Astrocyte of the spinal cord (primary cell): Measurements from ENCODE around the gene NHS.

Experiments
- DNase-seq: peaks from one replicate; pipeline ENCODE4 v3.0.0; 2011; ENCODE audit warnings: low read depth, low spot score
- H3K4me3 ChIP-seq: 2 replicates; pipeline ENCODE4 v1.5.1; 2011; ENCODE audit warnings: low read depth, mild to moderate bottlenecking, low read length, moderate library complexity
- in situ Hi-C: cut with HindIII; loops from 2 replicates; pipeline ENCODE4 v1.10.0; 2017; ENCODE audit warnings: low sequenced_read_pairs
- TF ChIP-seq, protein P1 (sequence below): IDR thresholded peaks from 2 replicates; pipeline ENCODE4 v1.5.1; 2012; ENCODE audit warnings: low read depth, mild to moderate bottlenecking, low read length, inconsistent platforms

NHS gene

GRCh38 chrX:17597836-17598439 lies 222.9 kb downstream of the NHS start:
- TF ChIP-seq, protein P1, sequence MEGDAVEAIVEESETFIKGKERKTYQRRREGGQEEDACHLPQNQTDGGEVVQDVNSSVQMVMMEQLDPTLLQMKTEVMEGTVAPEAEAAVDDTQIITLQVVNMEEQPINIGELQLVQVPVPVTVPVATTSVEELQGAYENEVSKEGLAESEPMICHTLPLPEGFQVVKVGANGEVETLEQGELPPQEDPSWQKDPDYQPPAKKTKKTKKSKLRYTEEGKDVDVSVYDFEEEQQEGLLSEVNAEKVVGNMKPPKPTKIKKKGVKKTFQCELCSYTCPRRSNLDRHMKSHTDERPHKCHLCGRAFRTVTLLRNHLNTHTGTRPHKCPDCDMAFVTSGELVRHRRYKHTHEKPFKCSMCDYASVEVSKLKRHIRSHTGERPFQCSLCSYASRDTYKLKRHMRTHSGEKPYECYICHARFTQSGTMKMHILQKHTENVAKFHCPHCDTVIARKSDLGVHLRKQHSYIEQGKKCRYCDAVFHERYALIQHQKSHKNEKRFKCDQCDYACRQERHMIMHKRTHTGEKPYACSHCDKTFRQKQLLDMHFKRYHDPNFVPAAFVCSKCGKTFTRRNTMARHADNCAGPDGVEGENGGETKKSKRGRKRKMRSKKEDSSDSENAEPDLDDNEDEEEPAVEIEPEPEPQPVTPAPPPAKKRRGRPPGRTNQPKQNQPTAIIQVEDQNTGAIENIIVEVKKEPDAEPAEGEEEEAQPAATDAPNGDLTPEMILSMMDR, result no peak
- no peak overlapping the region for H3K4me3 ChIP-seq
- peak; percentile 69 for DNase-seq
- in situ Hi-C loops, result no loop called here

- in situ Hi-C loops, result no loop called here
- TF ChIP-seq, protein P1, result no peak
Observed at GRCh38 chrX:17601441-17602200, 226.6 kb downstream of the NHS start.

DNA sequence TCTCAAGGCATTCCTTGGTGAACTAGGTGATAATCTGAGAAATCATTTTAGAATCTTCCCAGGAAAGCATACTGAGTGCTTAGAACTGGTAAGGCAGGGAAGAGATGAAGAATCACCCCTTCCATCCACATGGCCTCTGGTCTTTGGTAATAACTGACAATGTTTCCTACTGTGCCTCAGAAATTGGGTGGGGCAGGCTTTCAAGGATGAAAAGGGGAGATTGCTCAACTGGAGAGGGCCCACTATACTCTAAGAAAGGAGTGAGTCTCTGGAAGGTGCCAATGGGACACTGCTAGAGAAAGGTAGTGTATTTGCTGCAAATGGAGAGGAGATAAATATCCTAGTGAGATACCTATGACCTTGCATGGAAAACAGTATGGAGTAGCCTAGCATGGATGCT lies 227.2 kb downstream of the NHS start:
- in situ Hi-C loops, result no loop called here
- no peak for DNase-seq
- no peak overlapping the region for H3K4me3 ChIP-seq
- TF ChIP-seq, protein P1, result no peak

More at GRCh38 chrX:17601441-17602200, 226.6 kb downstream of the NHS start:
- H3K4me3 ChIP-seq, result no peak overlapping the region
- no peak for DNase-seq

GRCh38 chrX:17603196-17603595 lies 228.2 kb downstream of the NHS start:
- no peak overlapping the region for H3K4me3 ChIP-seq
- in situ Hi-C loops, result no loop called here
- no peak for DNase-seq
- TF ChIP-seq, protein P1, result no peak

GRCh38 chrX:17605676-17606075 lies 230.7 kb downstream of the NHS start:
- TF ChIP-seq, protein P1, result no peak
- peak; percentile 59 for DNase-seq
- in situ Hi-C loops, result no loop called here
- no peak overlapping the region for H3K4me3 ChIP-seq

DNA sequence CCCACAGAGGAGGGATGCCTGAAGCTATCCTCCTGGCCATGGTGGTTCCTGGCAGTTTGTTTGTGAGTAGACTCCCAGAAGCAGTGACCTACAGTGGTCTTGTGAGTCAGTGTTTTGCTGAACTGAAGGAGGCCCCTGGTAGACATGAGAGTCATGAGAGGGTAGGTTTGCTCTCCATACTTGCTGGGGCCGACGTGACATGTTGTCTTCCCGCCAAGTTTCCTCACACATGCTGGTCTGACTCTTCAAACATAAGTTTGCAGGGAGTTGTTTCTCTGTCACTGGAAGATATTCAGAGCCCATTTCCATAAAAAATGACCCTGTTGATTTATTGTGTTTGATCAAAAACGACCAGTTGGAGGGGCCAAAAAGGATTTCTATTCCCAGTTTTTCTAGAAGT lies 231.2 kb downstream of the NHS start:
- TF ChIP-seq, protein P1, result no peak
- no peak overlapping the region for H3K4me3 ChIP-seq
- no peak for DNase-seq
- in situ Hi-C loops, result no loop called here
